Hematopoietic multipotent progenitor cell treated with erythropoietin and hydrocortisone succinate and interleukin-3 and kit ligand, for 8 days (in vitro differentiated cells): ENCODE measurements around the gene ADGRF3.
"Not testable (repeated sequence)": the region's sequence is repeated elsewhere in the genome, so short reads cannot be mapped to it uniquely, and the experiment has no call there.

Experiments
- DNase-seq: peaks from one replicate; pipeline ENCODE4 v3.0.0-alpha.2; 2015

The ADGRF3 gene

DNA sequence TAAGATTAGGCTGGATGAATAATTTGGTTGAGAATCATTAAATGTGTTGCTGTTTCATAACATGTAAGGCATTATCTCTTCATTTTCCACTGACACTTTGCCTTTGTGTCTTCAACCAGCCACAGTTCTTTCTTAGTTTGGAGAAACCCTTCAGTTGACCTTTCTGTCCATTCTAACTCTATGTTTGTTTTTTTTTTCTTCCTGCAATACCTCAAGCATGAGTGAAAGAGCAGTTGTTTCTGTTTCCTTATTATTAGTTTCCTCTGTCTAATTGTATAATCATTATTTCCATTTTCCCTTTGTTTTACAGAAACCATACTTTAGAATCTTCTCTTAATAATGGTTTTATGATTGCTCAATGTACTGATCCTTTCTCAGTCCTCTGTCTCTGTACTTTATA is 76.2 kb downstream of the ADGRF3 start:
- no peak for DNase-seq

- DNase-seq: no peak
Measured at GRCh38 chr2:26269571-26270158, 76.9 kb downstream of the ADGRF3 start.

DNA sequence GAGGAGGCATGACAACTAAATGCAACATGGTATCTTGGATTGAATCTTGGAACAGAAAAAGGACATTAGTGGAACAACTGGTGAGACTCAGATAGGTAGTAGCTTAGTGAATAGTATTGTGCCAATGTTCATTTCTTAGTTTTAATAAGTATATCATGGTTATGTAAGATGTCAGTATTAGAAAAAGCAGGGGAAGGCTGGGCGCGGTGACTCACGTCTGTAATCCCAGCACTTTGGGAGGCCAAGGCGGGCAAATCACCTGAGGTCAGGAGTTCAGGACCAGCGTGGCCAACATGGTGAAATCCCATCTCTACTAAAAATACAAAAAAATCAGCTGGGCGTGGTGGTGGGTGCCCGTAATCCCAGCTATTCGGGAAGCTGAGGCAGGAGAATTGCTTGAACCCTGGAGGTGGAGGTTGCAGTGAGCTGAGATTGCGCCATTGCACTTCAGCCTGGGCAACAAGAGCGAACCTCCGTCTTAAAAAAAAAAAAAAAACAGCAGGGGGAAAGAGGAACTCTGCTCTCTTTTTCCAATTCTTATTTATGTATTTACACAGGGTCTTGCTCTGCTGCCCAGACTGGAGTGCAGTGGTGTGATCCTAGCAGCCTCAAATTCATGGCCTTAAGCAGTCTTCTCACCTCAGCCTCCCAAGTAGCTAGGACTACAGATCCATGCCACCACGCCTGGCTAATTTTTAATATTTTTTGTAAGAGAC is 77.8 kb downstream of the ADGRF3 start:
- DNase-seq: not testable (repeated sequence)

GRCh38 chr2:26268213-26268612 is 78.4 kb downstream of the ADGRF3 start:
- no peak for DNase-seq

GRCh38 chr2:26258836-26259235 is 87.8 kb downstream of the ADGRF3 start:
- DNase-seq: not testable (repeated sequence)
